Left lung (tissue), 10 donors: Measurements from ENCODE around the gene FICD. TPM values are rescaled to one million over a fixed set of nuclear protein-coding genes. Genes with fewer than 3 reads are reported as not detected.
"Not testable (repeated sequence)": the region's sequence is repeated elsewhere in the genome, so short reads cannot be mapped to it uniquely, and the experiment has no call there.

ENCODE experiments used
- ATAC-seq: fragments of 200-7000 bp; cut with Tn5 transposase; one replicate; pipeline ENCODE4 v1.9.1; 2020; ENCODE audit warnings: moderate library complexity
- DNase-seq, 4 donors: peaks; one replicate each; pipeline ENCODE4 v3.0.0-alpha.2; 2013 to 2020
- H3K27ac ChIP-seq, 2 donors: fragments of 200-600 bp; sonication (generic) in 1 of 2; one replicate each; pipeline versions ENCODE4 v1.5.0 to v1.8.0; 2020 to 2021
- H3K27me3 ChIP-seq, 2 donors: fragments of 200-600 bp; sonication (generic) in 1 of 2; one replicate each; pipeline versions ENCODE4 v1.5.0 to v1.8.0; 2020 to 2021
- H3K36me3 ChIP-seq, 2 donors: fragments of 200-600 bp; sonication (generic) in 1 of 2; one replicate each; pipeline versions ENCODE4 v1.5.0 to v1.8.0; 2020 to 2021
- H3K4me1 ChIP-seq, 2 donors: fragments of 200-600 bp; one replicate each; pipeline ENCODE4 v1.8.0; 2021
- H3K4me3 ChIP-seq, 2 donors: fragments of 200-600 bp; sonication (generic) in 1 of 2; one replicate each; pipeline versions ENCODE4 v1.5.0 to v1.8.0; 2020 to 2021; ENCODE audit warnings: mild to moderate bottlenecking in 1 of 2
- H3K9me3 ChIP-seq, 2 donors: fragments of 200-600 bp; sonication (generic) in 1 of 2; one replicate each; pipeline versions ENCODE4 v1.5.0 to v1.8.0; 2020 to 2021
- intact Hi-C, 2 donors: fragments of 100-400 bp; cut with DNase I; formaldehyde crosslinking; loops; one replicate each; pipeline versions ENCODE4 v1.11.2 to v1.14.2; 2022
- polyA plus RNA-seq, 6 donors: library from polyadenylated mRNA; unstranded; fragments of 120-200 nt; gene quantifications; one replicate each; pipeline ENCODE4 v1.2.1, GENCODE V29; 2013; ENCODE audit not compliant: insufficient read length in 6 of 6
- total RNA-seq, 2 donors: library from RNA; stranded (reverse); fragmentation: NEBNext Ultra II Directional; extraction: Animal tissue kit (Norgen Biotek cat#: 25700); gene quantifications; one replicate each; pipeline ENCODE4 v1.2.1, GENCODE V29; 2021
- TF ChIP-seq, protein P1 (sequence below), 2 donors: fragments of 200-600 bp; sonication (generic) in 1 of 2; IDR thresholded peaks; one replicate each; pipeline versions ENCODE4 v1.5.0 to v1.8.0; 2021; ENCODE audit warnings: antibody characterized with exemption in 2 of 2
- donor health status: DM: no; HTN: yes; CAD: no.
- donor health status: DM: no; HTN: no; CAD: no.

The FICD gene
- total and polyA plus RNA-seq, 8 donors: 2.6 to 13.2 (median 3.1) TPM

DNA sequence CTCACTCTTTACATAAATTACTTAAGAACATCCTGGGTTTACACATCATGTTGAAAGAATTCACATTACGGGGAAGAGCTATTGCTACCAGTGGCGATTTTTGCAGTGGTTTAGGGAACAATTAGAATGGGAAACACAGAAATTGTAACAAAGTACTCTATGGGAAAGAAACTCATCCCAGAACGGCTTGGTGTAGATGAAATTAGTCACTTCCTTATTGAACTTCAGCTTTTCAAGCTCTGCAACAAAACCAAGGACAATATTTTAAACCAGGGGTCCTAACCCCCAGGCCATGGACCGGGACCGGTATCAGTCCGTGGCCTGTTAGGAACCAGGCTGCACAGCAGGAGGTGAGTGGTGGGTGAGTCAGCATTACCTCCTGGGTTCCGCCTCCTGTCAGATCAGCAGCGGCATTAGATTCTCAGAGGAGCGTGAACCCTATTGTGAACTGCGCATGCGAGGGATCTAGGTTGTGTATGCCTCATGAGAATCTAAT, 32.3 kb upstream of the FICD start:
- peaks cover 0 to 28% of the 10 kb centered on the region in 2 donors for H3K27me3 ChIP-seq
- intact Hi-C loops: no loop called here
- no peak for ATAC-seq
- no peak overlapping the region for H3K4me3 ChIP-seq
- no peak for DNase-seq
- peaks cover 0 to 6% of the 10 kb centered on the region in 2 donors for H3K9me3 ChIP-seq
- no peak overlapping the region for H3K27ac ChIP-seq
- no peaks in the 10 kb centered on the region for H3K4me1 ChIP-seq
- TF ChIP-seq, protein P1, sequence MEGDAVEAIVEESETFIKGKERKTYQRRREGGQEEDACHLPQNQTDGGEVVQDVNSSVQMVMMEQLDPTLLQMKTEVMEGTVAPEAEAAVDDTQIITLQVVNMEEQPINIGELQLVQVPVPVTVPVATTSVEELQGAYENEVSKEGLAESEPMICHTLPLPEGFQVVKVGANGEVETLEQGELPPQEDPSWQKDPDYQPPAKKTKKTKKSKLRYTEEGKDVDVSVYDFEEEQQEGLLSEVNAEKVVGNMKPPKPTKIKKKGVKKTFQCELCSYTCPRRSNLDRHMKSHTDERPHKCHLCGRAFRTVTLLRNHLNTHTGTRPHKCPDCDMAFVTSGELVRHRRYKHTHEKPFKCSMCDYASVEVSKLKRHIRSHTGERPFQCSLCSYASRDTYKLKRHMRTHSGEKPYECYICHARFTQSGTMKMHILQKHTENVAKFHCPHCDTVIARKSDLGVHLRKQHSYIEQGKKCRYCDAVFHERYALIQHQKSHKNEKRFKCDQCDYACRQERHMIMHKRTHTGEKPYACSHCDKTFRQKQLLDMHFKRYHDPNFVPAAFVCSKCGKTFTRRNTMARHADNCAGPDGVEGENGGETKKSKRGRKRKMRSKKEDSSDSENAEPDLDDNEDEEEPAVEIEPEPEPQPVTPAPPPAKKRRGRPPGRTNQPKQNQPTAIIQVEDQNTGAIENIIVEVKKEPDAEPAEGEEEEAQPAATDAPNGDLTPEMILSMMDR (IDR thresholded peaks at IDR 0.05): no peak
- no peaks in the 10 kb centered on the region for H3K36me3 ChIP-seq

DNA sequence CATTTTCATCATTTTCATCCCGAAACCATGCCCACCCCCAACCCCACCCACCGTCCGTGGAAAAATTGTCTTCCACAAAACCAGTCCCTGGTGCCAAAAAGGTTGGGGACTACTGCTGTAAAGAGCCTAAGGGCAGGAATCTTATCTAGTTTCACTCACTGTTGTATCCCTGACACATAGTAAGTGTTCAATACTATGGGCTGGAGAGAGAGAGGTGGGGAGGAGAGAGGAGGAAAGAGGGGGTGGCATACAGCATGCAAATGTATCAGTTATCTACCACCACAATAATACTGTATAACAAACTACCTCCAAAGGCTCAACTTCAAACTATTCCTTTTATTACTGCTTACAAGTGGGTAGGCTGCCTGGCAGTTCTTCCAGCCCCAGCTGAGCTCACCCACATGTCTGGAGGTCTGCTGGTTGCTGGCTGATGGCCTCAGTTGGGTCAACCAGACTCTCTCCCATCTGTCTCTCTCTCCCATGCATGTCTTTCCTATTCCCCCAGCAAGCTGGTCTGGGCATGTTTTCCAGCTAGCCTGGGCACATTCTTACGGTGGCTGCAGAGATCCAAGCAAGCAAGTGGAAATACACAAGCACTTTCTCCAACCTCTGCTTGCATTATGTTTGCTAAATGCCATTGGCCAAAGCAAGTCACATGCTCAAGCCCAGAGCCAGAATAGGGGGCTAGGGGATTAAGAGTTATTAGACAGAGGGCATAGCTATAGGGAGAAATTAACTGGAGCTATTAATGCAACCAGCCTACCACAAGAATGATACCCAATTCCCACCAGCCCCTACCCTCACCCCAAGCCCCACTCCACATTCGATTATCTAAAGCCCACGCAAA, 31.6 kb upstream of the FICD start:
- TF ChIP-seq, protein P1 (IDR thresholded peaks at IDR 0.05): no peak
- Histone ChIP-seq H3K9me3 (peaks cover 0 to 6% of the 10 kb centered on the region in 2 donors), H3K4me3 (no peak overlapping the region), H3K36me3 (no peaks in the 10 kb centered on the region), H3K27ac (no peak overlapping the region), H3K4me1 (no peaks in the 10 kb centered on the region), H3K27me3 (peaks cover 0 to 27% of the 10 kb centered on the region in 2 donors)
- ATAC-seq (no peak), DNase-seq (no peak)
- intact Hi-C loops: no loop called here

DNA sequence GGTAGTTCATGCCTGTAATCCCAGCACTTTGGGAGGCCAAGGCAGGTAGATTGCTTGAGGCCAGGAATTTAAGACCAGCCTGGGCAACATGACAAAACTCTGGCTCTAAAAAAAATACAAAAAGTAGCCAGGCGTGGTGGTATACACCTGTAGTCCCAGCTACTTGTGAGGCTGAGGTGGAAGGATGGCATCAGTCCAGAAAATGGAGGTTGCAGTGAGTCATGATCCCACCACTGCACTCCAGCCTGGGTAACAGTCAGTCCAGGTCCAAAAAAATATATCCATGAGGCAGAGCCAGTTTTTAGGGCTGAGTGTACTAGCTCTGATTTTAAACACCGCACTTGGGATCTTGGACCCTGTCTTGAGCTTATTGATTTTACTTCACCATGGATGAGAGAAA, 30.6 kb upstream of the FICD start:
- TF ChIP-seq, protein P1 (IDR thresholded peaks at IDR 0.05): no peak
- Histone ChIP-seq H3K27ac (no peak overlapping the region), H3K27me3 (peaks cover 0 to 24% of the 10 kb centered on the region in 2 donors), H3K4me3 (no peak overlapping the region), H3K36me3 (no peaks in the 10 kb centered on the region), H3K9me3 (peaks cover 0 to 6% of the 10 kb centered on the region in 2 donors), H3K4me1 (no peaks in the 10 kb centered on the region)
- intact Hi-C loops: no loop called here
- DNase-seq (no peak), ATAC-seq (no peak)

DNA sequence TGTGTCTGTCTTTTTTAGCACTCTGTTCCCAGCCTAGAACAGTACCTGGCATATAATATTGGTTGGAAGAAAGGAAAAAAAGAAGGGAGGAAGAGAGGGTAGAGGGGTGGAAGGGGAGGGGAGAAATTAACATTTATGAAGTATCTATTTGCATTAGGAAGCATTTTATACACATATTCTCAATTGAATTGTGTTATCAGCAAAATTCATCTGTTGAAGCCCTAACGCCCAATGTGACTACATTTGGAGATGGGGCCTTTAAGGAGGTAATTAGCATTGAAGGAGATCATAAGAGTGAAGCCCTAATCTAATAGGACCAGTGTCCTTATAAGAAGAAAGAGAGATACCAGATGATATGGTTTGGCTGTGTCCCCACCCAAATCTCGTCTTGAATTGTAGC, 30.2 kb upstream of the FICD start:
- H3K4me1 ChIP-seq: no peaks in the 10 kb centered on the region
- intact Hi-C loops: no loop called here
- no peak overlapping the region for H3K27ac ChIP-seq

DNA sequence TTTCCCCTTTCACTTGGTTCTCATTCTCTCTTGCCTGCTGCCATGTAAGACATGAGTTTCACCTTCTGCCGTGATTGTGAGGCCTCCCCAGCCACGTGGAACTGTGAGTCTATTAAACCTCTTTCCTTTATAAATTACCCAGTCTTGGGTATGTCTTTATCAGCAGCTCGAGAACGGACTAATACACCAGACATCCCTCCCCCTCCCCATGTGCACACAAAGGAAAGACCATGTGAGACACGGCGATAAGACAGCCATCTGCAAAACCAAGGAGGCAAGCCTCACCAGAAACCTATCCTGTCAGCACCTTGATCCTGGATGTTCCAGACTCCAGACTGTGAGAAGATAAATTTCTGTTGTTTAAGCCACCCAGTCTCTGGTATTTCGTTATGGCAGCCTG, 29.7 kb upstream of the FICD start:
- ATAC-seq, H3K36me3 ChIP-seq, H3K9me3 ChIP-seq, H3K27ac ChIP-seq, DNase-seq, intact Hi-C loops, H3K4me1 ChIP-seq, H3K4me3 ChIP-seq: not testable (repeated sequence)
- H3K27me3 ChIP-seq: peaks cover 0 to 19% of the 10 kb centered on the region in 2 donors

More for the DNA sequence above, 30.2 kb upstream of the FICD start:
- ATAC-seq: no peak
- Histone ChIP-seq H3K36me3 (no peaks in the 10 kb centered on the region), H3K27me3 (peaks cover 0 to 24% of the 10 kb centered on the region in 2 donors), H3K4me3 (no peak overlapping the region), H3K9me3 (peaks cover 0 to 6% of the 10 kb centered on the region in 2 donors)
- TF ChIP-seq, protein P1 (IDR thresholded peaks at IDR 0.05): no peak
- DNase-seq: no peak

DNA sequence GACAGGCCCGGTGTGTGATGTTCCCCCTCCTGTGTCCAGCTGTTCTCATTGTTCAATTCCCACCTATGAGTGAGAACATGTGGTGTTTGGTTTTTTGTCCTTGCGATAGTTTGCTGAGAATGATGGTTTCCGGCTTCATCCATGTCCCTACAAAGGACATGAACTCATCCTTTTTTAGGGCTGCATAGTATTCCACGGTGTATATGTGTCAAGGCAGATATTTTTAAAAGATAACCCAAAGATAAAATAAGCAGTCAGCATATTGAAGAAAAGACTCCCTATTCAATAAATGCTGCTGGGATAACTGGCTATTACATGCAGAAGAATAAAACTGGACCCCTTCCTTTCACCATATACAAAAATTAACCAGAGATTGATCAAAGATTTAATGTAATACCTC, 28.0 kb upstream of the FICD start:
- H3K36me3 ChIP-seq, intact Hi-C loops, H3K9me3 ChIP-seq, DNase-seq, ATAC-seq, H3K4me1 ChIP-seq, H3K27ac ChIP-seq, H3K4me3 ChIP-seq: not testable (repeated sequence)
- peaks cover 0 to 14% of the 10 kb centered on the region in 2 donors for H3K27me3 ChIP-seq
